Measurements from ENCODE around the gene KRABD2.
"Not testable (repeated sequence)": the region's sequence is repeated elsewhere in the genome, so short reads cannot be mapped to it uniquely, and the experiment has no call there.

The KRABD2 gene

GRCh38 chr17:8359769-8360168 lies 16.7 kb downstream of the KRABD2 start:
- H3K27me3 Mint-ChIP-seq (ENCODE audit: insufficient read depth): peaks cover 3% of the 10 kb centered on the region; the same call in 1 of the 2 replicates
- peaks cover 34% of the 10 kb centered on the region for H3K4me1 Mint-ChIP-seq (ENCODE audit: low read depth)
- peak overlapping the region; percentile 29; the same call in 1 of the 2 replicates for H3K27ac Mint-ChIP-seq
- peak overlapping the region; percentile 71 for H3K4me3 Mint-ChIP-seq
- H3K9me3 Mint-ChIP-seq: no peaks in the 10 kb centered on the region
- peak; percentile 69 for DNase-seq
- TF ChIP-seq CTCF (IDR thresholded peaks at IDR 0.05): no peak
- H3K36me3 Mint-ChIP-seq (ENCODE audit: low read depth): no peaks in the 10 kb centered on the region

- Mint-ChIP-seq H3K9me3 (no peaks in the 10 kb centered on the region), H3K27ac (no peak overlapping the region)
These were observed 18.6 kb downstream of the KRABD2 start for GRCh38 chr17:8357910-8358309.

GRCh38 chr17:8354236-8354635 lies 22.3 kb downstream of the KRABD2 start:
- Mint-ChIP-seq H3K27ac (no peak overlapping the region), H3K4me1 (ENCODE audit: low read depth) (peaks cover under 1% of the 10 kb centered on the region; the same call in 1 of the 2 replicates), H3K36me3 (ENCODE audit: low read depth) (no peaks in the 10 kb centered on the region), H3K27me3 (ENCODE audit: insufficient read depth) (peaks cover 16% of the 10 kb centered on the region), H3K9me3 (no peaks in the 10 kb centered on the region), H3K4me3 (no peak overlapping the region)
- DNase-seq: no peak
- no peak for TF ChIP-seq CTCF (IDR thresholded peaks at IDR 0.05)

More at GRCh38 chr17:8357910-8358309, 18.6 kb downstream of the KRABD2 start:
- Mint-ChIP-seq H3K27me3 (ENCODE audit: insufficient read depth) (peaks cover 9% of the 10 kb centered on the region), H3K4me3 (no peak overlapping the region), H3K36me3 (ENCODE audit: low read depth) (no peaks in the 10 kb centered on the region), H3K4me1 (ENCODE audit: low read depth) (peaks cover 30% of the 10 kb centered on the region)
- no peak for DNase-seq
- TF ChIP-seq CTCF (IDR thresholded peaks at IDR 0.05): no peak

- H3K9me3 Mint-ChIP-seq: no peaks in the 10 kb centered on the region
- H3K27ac Mint-ChIP-seq: no peak overlapping the region
- no peak for DNase-seq
- peaks cover 16% of the 10 kb centered on the region for H3K27me3 Mint-ChIP-seq (ENCODE audit: insufficient read depth)
- no peak for TF ChIP-seq CTCF (IDR thresholded peaks at IDR 0.05)
- H3K4me1 Mint-ChIP-seq (ENCODE audit: low read depth): no peaks in the 10 kb centered on the region
- H3K4me3 Mint-ChIP-seq: no peak overlapping the region
- no peaks in the 10 kb centered on the region for H3K36me3 Mint-ChIP-seq (ENCODE audit: low read depth)
These were observed 22.8 kb downstream of the KRABD2 start for GRCh38 chr17:8353736-8354135.

GRCh38 chr17:8350339-8350738 lies 26.2 kb downstream of the KRABD2 start:
- Mint-ChIP-seq H3K4me1 (ENCODE audit: low read depth) (no peaks in the 10 kb centered on the region), H3K4me3 (no peak overlapping the region), H3K27me3 (ENCODE audit: insufficient read depth) (peaks cover 26% of the 10 kb centered on the region), H3K36me3 (ENCODE audit: low read depth) (no peaks in the 10 kb centered on the region), H3K27ac (no peak overlapping the region), H3K9me3 (no peaks in the 10 kb centered on the region)
- no peak for DNase-seq
- no peak for TF ChIP-seq CTCF (IDR thresholded peaks at IDR 0.05)

GRCh38 chr17:8347001-8347400 lies 29.5 kb downstream of the KRABD2 start:
- not testable (repeated sequence) for H3K4me3 Mint-ChIP-seq; H3K27ac Mint-ChIP-seq; DNase-seq; H3K36me3 Mint-ChIP-seq (ENCODE audit: low read depth); H3K9me3 Mint-ChIP-seq; H3K4me1 Mint-ChIP-seq (ENCODE audit: low read depth)
- peaks cover 28% of the 10 kb centered on the region for H3K27me3 Mint-ChIP-seq (ENCODE audit: insufficient read depth)

All from HFFc6 (cell line).